GM10847 (cell line): ENCODE measurements around the gene C2orf68.

Experiments
- POLR2A ChIP-seq: IDR thresholded peaks from 2 replicates; pipeline ENCODE4 v1.6.1; 2011; ENCODE audit not compliant: insufficient read length; ENCODE audit errors: extremely low read depth

Gene C2orf68

DNA sequence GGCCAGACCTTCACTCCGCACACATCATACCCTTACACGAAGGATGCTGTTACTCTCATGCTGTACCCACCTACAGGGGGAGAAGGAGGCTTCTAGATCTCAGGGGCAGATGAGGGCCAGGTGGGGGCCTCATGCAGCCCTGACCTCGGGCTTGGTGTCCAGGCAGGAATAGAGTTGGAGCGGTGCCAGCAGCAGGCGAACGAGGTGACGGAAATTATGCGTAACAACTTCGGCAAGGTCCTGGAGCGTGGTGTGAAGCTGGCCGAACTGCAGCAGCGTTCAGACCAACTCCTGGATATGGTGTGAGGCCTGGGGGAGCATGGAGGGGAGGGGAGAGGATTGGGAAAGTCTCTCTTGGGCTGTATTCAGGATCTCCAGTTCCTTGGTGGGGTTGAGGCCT is 20.3 kb downstream of the C2orf68 start:
- TF ChIP-seq POLR2A: no peak

- TF ChIP-seq POLR2A: no peak
These were observed 20.9 kb downstream of the C2orf68 start for GRCh38 chr2:85590950-85591349.

- no peak for TF ChIP-seq POLR2A
These were observed 21.7 kb downstream of the C2orf68 start for GRCh38 chr2:85589982-85590791.

GRCh38 chr2:85589181-85589580 is 22.7 kb downstream of the C2orf68 start:
- no peak for TF ChIP-seq POLR2A

- no peak for TF ChIP-seq POLR2A
These were observed 23.2 kb downstream of the C2orf68 start for GRCh38 chr2:85588645-85589044.

DNA sequence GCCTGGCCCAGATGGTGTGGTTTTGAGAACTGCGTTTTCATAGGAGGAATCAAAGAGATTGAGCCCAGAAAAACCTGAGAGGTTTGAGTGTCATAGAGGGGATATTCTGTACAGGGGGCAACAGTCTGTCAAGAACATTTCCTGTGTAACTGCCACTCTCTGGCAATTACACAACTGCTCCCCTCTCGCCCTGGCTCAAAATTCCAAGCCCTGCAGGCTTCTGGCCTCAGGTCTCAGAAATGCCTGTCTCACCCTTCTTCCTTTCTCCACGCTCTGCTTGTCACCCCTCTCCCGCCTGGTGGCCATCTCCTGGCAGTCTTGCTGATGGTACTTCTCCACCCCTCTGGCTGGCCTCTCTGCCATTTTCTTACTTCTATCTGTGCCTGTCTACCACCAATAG is 23.6 kb downstream of the C2orf68 start:
- TF ChIP-seq POLR2A: no peak

DNA sequence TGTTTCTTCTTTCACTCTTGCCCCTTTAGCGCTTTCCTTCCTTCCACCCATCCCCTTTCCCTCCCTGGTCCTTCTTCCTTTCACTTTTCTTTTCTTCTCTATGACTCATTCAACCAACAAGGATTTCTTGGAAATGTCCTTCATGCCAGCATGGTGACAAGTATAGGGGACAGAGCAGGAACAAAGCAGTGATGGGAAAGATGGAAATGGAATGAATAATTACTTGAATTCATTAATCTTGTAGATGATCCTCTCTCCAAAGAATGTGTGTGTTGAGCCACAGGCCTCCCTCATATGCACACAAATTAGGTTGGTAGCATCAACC is 26.1 kb downstream of the C2orf68 start:
- TF ChIP-seq POLR2A: no peak

DNA sequence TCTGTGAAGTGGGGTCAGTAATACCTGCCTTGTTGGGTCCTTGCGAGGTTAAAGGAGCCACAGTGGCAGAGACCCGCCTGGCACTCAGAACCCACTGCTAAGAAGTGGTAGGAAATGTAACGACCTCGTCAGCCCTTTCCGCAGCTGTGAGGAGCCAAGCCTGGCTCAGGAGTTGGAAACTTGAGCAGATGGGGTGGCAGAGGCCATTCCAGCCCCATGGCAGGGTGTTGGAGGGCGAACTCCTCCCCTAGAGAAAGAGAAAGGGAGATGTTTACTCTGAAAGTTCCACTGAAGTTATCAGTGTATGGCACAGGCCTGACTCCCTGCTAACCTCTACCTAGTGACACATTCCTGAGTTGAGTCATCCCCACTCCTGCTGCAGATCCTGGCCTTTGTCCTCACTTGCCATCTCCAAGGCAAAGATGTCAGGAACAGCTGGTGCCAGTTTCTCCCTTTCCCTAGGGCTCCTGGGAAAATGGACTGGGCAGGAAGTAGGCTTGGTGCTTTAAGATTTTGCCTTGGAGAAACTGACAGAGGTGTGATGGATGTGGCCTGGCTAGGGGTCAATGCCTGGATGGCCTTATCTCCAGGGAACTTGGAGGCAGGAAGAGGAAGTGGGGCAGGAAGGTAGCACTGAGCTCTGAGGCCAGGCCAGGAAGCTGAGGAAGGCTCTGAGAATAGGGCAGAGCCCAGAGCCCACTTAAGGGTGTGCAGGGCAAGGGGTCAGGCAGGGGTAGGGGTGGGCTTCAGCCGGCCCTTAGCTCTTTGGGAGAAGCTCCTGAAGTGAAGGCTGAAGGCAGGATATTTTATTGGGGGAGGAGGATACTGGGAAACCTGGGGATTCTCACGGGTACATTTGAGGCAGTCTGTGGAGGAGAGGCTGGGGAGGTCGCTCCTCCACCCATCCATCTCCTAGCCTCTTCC is 26.7 kb downstream of the C2orf68 start:
- no peak for TF ChIP-seq POLR2A

GRCh38 chr2:85584354-85584856 is 27.5 kb downstream of the C2orf68 start, which contains the start of gene VAMP5:
TSS of gene VAMP5 (plus strand) at chr2:85584431. CDS start at chr2:85584491, 60 bp downstream.
- TF ChIP-seq POLR2A: peak; percentile 46

DNA sequence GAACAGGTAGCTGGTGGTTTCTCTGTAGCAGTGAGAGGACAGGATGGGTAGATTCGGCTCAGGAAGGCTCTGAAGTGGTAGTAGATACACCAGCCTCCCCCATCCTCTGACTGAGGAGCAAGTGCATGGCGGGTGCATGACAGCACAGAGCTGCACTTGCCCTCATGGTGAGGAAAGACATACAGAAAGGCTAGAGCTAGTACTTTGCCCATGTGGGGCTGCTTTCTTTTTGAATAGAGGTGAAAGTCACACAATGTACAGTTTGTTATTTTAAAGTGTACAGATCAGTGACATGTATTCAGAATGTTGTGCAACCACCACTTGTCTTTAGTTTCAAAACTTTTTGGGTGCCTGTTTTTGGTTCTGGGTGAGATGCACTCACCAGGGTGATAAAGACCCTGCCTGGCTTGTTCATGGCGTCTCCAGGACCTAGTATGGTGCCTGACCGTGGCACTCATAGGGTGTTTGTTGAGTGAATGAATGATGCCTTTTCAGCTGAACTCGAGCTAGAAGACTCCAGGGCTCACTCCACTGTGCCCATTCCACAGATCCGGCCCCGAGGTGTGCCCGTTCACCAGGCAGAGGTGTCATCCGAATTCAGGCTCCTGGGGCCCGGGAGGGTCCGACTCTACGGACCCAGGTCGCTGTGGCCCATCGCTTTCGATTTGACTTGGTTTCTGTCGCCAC is 28.1 kb downstream of the C2orf68 start:
- TF ChIP-seq POLR2A: no peak

DNA sequence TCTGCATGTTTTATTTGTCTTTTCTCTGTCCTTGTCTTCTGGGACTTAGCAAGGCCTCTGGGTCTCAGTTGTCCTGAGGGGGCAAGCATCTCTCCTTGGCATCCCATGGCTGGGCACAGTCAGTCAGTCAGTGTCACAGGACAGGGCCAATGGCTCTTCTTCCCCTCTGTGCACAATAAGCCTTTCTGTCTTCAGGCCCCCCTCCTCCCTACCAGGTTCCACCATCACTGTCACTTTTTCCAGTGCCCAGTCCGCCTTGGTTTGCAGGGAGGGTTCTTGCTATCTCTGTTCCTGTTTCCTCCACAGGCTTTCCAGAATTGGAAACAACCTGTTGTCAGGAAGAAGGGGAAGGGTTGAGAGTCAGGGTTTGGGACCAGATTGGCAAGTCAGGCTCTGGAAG is 29.4 kb downstream of the C2orf68 start:
- TF ChIP-seq POLR2A: no peak

GRCh38 chr2:85580206-85580605 is 31.7 kb downstream of the C2orf68 start:
- no peak for TF ChIP-seq POLR2A

DNA sequence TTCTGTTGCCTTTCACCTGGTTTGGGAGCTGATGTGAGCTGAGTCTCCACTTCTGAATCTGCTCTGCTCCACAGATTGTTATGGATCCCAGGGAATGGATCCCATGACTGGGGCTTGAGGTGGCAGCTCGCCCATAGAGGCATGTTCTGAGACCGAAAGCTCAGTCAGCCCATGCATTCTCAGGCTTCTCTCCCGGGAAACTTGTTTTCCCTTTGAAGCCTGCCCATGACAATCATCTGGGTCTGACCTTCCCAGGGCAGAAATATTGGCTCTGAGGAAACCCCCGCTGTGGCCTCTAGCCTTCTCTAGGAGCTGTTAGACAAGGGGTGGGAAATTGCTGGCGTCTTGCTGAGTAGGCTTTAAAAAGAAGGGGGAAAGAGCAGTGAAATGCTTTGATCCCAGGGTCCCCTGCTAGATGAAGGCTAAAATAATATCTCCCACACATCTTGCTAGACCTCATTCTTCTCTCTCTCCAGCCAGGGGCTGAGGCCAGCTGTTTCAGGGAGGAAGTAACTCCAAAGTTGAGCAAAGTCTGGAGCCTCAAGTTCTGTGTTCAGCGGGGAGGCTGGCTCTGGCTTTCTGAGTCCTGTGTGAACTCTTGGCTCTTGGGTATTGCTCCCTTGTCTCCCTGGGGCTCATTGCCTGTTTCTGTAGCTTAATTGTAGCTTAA is 32.5 kb downstream of the C2orf68 start:
- no peak for TF ChIP-seq POLR2A

DNA sequence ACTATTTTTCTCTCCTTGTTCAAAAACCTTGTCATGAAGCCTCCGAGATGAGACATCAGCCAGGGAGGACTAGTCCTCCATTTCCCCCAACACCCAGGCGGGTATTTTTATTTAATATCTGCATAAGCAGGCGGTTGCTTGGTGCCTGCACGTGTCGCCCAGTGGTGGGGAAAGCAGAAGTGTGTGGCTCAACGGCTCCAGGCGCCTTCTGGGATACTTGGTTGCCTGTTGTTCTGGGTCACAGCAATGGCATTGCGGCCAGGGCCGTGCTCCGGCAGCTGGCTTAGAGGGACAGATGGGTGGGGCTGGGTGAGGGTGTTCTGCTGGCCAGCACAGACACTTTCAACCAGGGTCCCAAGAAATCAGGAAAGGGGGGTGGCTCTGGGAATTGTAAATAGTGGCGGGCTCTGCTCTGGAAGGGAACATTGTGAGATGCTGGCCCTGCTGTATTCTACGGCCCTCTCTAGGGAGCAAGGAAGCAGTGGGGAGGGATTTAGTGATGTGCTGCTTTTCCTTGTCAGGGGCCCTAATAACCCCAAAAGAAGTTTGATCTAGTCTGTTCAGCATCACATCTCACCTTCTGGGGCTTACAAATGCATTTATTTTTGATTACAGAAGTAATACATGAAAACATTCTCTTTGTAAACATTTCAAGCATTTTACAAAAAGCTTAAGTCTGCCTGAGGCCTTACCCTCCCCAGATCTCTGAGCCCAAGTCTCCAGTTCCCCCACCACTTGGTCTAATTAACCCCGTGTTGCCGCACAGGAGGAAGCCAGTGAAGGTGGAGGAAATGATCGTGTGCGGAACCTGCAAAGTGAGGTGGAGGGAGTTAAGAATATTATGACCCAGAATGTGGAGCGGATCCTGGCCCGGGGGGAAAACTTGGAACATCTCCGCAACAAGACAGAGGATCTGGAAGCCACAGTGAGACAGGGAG is 33.4 kb downstream of the C2orf68 start:
- TF ChIP-seq POLR2A: no peak
